ENCODE data around the gene ZBP1.

Gene ZBP1

DNA sequence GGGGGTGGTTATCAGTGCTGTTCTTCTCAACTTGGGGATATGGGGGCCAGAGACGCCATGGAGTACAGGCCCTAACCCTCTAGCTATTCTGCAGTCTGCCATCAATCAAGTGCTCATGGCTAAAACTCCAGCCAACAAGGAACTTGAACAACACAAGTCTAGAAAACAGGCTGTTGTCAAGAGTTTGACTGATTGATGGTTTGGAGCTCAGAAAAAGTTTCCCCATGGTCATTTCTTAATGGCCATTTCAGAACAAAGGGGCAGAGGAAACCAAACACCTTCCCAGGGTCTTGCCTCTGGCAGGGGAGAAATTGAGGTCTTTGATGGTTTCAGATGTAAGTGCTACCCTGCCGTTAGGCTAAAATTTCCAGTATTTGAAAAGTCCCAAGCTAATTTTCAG lies 44.2 kb downstream of the ZBP1 start:
- no peak for DNase-seq (ENCODE audit: low read depth in 1 of 2, low spot score in 1 of 2)

DNA sequence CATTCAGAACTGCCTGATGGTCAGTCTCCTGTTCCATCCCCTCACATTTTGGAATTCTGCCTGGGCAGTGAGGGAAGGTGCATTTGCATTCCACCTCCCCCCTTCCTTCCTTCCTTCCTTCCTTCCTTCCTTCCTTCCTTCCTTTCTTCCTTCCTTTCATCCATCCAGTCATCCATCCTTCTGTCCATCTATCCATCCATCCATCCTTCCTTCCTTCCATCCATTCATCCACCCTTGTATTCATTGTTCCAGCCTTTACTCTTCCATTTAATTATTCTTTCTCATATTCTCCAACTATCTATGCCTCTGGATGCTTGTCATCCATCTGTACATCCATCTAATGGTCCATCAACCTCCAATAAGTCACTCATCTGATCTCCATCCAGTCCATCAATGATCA lies 45.3 kb downstream of the ZBP1 start:
- DNase-seq (ENCODE audit: low read depth in 1 of 2, low spot score in 1 of 2), result no peak

DNA sequence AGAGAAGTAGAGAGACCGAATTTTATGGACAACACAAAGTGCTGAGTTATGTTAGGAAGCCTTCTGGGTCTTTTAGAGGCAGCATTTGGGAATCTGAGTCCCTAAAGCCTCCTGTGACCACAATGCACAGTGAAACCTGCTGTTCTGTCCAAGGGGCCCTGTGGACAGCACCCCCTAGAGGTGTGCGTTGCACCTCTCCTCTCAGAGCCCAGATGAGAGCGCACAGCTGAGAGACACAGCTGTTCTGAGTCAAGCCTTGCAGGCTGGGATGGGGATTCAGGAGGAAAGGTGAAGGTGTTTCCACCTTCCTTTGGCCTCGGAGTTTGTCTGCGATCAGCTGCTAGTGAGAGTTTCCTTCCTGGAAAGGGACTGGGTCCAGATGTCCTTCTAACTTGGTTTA lies 46.3 kb downstream of the ZBP1 start:
- no peak for DNase-seq (ENCODE audit: low read depth in 1 of 2, low spot score in 1 of 2)

DNA sequence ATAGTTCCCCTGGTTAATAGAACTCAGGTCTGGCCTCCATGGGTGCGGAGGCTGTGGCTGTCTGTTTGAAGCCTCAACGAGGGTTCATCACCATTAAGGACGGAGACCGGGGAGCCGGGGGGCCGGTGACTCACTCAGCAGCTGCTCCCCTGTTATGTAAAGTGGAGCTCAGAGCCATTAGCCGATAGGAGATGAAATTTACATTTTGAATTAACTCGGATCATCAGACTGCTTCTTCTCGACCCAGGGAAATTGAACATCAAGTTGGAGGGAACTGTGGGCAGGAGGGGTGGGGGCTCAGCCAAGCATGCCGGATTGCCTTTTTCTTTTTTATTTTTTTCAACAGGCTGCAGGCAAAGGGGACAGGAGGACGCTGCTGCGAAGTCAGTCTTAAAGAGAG lies 47.0 kb downstream of the ZBP1 start:
- DNase-seq (ENCODE audit: low read depth in 1 of 2, low spot score in 1 of 2), result no peak

DNA sequence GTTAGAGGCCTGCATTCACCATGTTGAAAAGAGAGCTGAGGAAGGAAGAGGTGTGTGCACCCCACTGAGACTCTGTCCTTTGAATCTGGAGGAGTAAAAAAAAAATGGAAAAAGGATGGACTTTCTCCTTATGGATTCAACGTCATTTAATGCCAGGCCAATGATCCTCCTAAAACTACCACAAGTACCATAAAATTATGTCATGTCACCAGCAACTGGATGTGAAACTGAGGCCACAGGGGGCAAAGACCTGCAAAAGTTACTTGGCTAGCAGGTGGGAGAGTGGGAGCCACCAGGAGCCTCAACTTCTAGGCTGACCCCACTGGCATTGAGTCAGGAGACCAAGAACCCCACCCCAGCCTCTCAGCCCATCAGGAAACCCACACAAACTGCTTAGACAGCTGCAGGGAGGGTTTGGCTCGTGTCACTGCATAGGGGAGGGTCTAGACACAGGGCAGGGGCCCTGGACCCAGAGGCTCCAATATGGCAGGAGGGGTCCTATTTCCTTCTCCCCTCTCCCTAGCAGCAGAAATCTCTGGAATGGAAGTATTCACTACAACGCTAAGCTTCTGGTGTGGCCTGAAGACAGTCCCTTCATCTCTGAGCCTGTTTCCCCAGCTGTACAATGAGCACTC lies 48.3 kb downstream of the ZBP1 start:
- no peak for DNase-seq (ENCODE audit: low read depth in 1 of 2, low spot score in 1 of 2)

GRCh38 chr20:57570920-57571319 lies 49.3 kb downstream of the ZBP1 start:
- DNase-seq (ENCODE audit: low read depth in 1 of 2, low spot score in 1 of 2), result no peak

GRCh38 chr20:57570145-57570850 lies 49.9 kb downstream of the ZBP1 start:
- no peak for DNase-seq (ENCODE audit: low read depth in 1 of 2, low spot score in 1 of 2)

DNA sequence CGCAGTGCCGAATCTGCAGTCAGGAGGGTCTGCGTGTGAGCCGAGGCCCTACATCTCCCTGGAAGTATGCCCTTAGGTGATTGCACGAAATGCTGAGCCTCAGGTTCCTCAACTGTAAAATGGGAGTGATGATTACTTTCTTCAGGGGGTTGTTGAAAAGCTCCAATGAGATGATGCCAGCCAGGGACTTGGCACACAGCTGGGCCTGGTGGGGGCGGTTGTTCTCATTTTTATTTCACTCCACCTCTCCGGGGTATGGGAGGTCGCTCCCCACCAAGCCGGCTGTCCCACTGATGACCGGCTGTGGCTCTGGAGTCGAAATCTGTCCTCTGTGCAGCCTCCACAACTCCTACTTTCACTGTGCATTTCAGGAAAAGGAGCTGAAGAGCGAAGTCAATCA lies 51.3 kb downstream of the ZBP1 start:
- no peak for DNase-seq (ENCODE audit: low read depth in 1 of 2, low spot score in 1 of 2)

DNA sequence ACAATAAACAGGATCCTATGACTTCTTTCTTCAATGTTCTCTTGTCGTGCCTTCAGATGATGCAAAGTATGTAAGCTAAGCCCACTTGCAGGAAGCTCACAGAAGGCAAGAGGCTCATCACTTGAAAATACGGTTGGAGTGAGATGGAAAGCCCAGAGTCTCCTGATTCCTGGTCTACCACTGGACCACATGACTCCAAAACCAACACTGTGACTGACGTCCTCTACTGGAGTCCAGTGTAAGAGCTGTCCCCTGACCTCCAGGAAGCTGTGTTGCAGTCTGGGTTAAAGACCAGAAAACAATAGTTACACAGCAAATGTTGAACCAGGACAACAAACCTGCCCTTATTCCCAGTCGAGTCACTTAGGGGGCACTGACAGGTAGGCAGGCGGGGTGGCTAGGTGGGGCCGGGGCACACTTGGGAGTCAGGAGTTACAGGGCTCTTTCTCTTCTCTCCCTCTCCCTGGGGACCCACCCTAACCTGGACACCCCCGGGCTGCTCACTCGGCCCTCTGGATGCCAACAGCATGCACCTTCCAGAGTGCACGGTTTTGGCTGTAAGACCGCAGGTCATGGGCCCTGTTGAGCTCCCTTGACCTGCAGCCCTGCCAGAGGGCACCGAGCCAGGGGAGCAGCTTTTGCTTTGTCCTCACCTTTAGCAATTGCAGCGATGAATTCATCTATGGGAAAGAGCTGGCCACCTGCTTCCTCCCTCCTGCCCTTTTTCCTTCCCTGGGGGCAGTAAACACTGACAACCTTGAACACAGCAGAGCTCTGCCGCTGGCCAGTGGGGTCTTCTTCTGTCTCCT lies 51.9 kb downstream of the ZBP1 start:
- DNase-seq (ENCODE audit: low read depth in 1 of 2, low spot score in 1 of 2), result no peak

DNA sequence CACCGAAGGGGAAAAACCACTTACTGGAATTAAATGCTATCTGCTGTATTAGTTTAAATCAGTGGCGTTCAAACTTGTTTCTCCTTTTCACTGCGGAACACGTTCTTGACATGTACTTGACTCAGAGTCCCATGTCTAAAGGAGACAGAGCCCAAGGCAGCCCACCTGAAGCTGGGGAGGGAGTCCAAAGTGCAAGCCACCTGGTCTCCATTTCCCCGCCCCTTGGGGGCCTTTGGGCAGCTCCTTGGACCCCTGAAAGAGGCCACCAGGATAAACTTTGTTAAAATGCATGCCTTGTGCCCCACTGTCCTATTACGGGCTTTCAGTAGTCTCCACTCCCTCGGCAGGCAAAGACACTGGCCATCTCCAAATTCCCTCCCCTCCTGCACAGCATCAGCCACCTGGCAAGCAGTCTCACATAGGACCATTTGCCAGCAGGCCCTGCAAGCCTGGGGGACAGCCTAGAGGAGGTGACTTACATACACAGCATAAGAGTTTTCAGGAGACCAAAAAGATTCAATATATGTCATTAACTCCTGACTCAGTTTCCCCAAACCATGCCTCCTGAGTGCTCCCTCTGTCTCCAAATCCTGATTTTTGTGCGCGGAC lies 52.7 kb downstream of the ZBP1 start:
- no peak for DNase-seq (ENCODE audit: low read depth in 1 of 2, low spot score in 1 of 2)

- DNase-seq (ENCODE audit: low read depth in 1 of 2, low spot score in 1 of 2), result no peak
Measured at GRCh38 chr20:57566803-57567459, 53.3 kb downstream of the ZBP1 start.

- no peak for DNase-seq (ENCODE audit: low read depth in 1 of 2, low spot score in 1 of 2)
Measured at GRCh38 chr20:57566399-57566798, 53.8 kb downstream of the ZBP1 start.

GRCh38 chr20:57564951-57565642 lies 55.1 kb downstream of the ZBP1 start:
- no peak for DNase-seq (ENCODE audit: low read depth in 1 of 2, low spot score in 1 of 2)

GRCh38 chr20:57564180-57564802 lies 55.9 kb downstream of the ZBP1 start:
- DNase-seq (ENCODE audit: low read depth in 1 of 2, low spot score in 1 of 2), result no peak

DNA sequence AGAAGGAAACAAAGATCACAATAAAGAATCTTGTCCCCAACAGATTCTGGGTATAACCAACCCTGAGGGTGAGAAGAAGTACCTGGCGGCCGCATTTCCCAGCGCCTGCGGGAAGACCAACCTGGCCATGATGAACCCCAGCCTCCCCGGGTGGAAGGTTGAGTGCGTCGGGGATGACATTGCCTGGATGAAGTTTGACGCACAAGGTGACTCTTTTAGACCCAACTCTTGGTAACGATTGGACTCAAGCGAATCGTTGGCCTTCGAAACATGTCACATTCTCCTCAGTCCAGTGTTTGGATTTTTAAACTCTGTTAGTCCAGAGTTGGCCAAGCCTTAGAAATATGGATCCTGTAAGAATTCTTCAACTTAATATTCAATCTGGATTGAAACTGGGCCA lies 56.7 kb downstream of the ZBP1 start:
- no peak for DNase-seq (ENCODE audit: low read depth in 1 of 2, low spot score in 1 of 2)

DNA sequence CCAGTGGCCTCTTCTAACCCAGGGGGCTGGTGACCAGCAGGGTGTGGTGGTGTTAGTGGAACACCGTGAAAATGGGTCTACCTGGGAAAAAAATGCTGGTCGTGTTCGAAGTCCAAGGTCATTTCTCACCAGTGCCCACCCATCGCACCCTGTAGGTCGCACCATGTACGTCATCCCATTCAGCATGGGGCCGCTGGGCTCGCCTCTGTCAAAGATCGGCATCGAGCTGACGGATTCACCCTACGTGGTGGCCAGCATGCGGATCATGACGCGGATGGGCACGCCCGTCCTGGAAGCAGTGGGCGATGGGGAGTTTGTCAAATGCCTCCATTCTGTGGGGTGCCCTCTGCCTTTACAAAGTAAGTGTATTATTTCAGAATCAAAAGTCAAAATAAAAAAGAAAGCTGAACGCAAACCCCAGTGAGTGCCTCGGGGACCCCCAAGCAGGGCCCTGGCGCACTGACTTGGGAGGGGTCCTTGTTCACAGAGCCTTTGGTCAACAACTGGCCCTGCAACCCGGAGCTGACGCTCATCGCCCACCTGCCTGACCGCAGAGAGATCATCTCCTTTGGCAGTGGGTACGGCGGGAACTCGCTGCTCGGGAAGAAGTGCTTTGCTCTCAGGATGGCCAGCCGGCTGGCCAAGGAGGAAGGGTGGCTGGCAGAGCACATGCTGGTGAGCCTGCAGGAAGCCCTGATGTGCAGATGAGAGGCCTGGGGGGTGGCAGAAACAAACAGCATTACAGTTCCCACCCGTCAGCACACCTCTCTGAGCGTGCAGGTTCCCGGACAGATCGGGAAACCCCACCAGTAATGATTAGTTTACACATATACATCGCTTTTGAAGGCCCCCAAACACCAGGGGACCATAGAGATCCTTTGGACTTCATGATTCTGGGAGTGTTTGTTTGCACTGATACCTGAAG lies 57.4 kb downstream of the ZBP1 start:
- no peak for DNase-seq (ENCODE audit: low read depth in 1 of 2, low spot score in 1 of 2)

DNA sequence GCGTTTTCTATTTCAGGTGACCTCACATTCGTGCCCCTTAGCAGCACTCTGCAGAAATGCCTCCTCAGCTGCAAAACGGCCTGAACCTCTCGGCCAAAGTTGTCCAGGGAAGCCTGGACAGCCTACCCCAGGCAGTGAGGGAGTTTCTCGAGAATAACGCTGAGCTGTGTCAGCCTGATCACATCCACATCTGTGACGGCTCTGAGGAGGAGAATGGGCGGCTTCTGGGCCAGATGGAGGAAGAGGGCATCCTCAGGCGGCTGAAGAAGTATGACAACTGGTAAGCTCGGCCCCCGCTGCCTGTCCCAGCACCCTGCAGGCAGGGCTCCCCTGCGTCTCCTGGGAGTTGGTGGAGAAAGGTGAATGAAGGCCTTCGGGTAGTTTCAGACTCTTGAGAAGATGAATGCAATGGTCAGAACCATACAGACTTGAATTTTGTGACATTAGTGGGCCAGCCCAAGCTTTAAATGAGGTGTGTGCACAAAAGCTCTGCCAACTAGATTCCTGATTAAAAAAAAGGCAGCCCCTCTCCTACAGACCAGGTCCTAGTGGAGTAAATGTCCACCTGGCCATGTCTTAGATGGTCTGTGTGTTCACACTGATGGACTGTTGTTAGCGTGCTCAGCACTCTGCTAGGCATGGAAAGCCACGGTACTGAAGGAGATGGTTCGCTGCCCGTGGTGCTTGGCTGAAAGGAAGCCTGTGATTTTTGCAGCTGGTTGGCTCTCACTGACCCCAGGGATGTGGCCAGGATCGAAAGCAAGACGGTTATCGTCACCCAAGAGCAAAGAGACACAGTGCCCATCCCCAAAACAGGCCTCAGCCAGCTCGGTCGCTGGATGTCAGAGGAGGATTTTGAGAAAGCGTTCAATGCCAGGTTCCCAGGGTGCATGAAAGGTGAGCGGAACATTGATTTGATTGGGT lies 58.6 kb downstream of the ZBP1 start:
- DNase-seq (ENCODE audit: low read depth in 1 of 2, low spot score in 1 of 2), result no peak

Data from activated T-helper 1 cell treated with anti-CD3 and anti-CD28 coated beads, Interleukin-2, amount 50 U/mL, for 16 hours (primary cell).